Medulla oblongata (tissue), 1 donor: ENCODE results near the gene CNTN4.

ENCODE experiments used
- DNase-seq: peaks from one replicate; pipeline ENCODE4 v3.0.0-alpha.2; 2015; ENCODE audit errors: extremely low spot score

The CNTN4 gene

DNA sequence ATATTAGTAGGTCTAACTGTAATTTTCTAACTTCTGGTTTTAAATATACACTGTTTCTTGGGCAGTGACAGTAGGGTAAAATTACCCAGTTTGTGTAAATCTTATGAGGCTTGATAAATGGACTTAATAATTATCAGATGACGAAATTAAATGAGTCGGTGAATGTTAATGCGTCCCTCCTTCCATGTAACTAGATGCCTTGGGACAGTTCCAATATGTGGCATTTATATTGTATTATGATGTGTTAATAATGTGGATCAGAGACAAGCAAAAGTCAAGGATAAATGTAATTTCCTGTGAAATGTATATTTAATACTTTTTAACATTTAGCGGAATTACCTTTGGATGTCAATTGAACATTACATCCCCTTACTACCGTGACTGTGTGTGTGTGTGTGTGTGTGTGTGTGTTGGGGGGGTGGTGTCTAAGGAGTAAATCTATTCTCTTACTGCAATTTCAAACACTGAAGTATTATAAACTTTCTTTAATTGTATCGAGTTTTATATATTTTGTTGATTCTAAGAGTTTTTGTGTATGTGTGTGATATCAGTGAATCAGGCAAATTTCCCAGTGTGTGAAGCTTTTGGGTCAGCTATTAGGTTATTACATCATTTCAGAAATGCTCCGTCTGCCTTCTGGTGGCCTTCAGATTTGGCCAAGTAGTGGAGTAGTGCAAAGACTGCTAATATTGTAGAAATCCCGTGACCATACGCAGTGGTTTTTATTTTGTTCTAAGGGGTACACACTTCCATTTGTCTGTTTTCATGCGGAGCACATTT lies 50.1 kb downstream of the CNTN4 start:
- DNase-seq: no peak

- DNase-seq: no peak
Observed at GRCh38 chr3:2153053-2153452, 54.4 kb downstream of the CNTN4 start.

DNA sequence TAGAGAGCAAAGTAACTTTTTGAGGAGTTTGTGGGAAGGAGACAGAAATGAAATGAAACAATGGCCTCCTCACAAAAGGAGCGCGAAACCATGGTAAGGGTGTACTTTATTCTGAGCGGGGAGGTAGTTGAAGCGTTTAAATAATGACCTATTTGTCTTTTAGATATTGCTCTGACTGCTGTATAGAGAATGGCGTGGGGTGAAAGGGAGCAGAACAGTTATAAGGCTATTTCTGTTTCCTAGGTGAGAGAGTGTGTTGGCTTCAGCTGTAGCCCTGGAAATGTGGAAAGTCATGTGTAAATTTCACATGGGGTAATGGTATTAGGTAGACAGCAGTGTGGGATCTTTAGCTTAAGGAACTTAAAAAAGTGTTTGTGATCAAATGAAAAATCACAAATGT lies 54.9 kb downstream of the CNTN4 start:
- DNase-seq: no peak

GRCh38 chr3:2154621-2155020 lies 56.0 kb downstream of the CNTN4 start:
- DNase-seq: no peak

- no peak for DNase-seq
Observed at GRCh38 chr3:2156244-2156847, 57.7 kb downstream of the CNTN4 start.

DNA sequence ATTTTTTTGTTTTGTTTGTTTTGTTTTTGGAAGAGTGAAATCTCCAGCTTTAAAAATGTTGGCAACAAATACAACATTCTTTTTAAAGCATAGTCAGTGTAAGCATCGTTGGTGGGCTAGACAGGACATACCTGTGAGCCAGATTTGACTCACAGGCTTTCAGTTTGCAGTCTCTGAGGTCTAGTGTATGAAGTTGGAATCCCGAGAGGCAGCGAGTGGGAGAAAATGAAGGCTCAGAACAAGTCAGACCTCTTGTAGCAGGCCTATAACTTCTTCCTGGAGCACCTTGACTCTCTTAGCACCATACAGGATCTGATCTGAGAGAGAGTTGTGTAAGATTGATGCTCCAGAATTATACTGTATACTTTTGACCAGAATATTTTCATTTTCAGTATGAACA lies 60.2 kb downstream of the CNTN4 start:
- DNase-seq: no peak

DNA sequence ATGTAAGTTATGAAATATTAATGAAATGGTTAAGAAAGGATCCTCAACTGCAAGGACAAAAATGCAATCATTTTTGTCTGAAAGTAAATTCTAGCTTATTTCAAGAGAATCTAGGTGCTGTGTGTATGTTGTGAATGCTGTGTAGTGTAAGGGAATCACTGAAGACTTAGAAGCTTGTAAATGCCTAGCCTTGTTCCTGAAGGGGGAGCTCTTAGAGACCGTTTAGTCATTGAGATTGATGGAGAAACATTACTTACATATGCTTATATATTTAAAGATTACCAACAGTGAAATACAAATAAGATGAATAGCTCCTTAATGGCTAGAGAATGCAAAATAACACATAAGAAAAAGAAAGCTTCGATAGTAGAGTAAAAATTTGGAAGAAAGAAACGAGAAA lies 67.9 kb downstream of the CNTN4 start:
- DNase-seq: no peak

GRCh38 chr3:2172561-2173171 lies 74.0 kb downstream of the CNTN4 start:
- DNase-seq: no peak

DNA sequence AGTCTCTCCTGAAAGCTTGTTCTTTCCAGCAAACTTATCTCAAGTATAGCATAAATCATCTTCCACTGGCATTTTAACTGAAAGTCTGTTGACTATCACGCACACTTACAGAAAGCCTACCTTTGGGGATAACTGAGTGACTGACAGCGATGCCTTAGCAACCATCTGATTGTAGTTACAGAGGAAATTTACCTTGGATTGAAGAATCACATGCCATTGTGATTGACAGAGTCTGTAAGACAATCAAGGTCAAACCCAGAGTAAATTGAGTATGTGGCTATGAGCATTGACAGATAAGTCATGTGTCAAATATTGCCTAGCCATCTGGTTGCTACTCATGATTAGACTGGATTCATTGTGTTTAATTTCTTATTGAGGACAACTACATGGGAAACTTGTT lies 82.0 kb downstream of the CNTN4 start:
- DNase-seq: no peak

DNA sequence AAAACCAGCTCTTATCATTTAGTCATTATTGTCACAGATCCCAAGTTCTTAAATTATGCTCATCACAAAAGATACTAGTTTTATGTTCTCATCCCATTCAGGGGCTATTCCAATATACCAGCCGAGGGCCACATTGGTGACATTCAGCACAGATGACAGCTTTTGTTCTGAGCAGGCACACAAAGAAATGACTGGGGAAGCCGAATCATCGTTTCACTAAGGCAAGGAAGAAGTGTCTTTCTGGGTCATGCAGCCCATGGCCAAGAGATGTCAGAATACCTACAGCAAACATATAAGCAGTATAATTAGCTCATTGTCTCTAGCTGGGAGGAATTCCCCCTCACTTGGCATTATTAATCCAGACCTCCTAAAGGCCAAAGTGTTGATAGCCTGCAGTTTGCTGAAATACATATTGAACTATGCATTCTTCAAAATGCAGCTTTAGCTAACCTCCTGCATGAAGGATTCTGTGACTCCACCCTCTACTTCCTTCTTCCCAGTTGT lies 100.2 kb downstream of the CNTN4 start:
- DNase-seq: no peak

DNA sequence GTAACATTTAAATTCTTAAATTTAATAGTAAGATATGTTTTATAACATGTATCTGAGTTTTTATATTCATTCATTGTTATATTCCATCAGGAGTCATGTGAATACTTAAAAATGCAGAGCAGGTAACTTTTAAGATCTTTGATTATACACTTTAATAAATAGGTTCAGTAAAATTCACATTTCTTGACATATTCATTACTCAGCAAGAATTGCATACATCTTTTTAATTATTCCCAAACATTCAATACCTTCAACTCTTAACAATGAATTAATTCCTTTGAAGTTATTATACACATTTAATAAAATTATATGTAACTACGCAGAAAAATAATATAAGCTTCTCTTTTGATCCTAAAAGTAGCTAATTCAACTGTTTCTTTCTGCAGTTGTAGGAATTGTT lies 105.4 kb downstream of the CNTN4 start:
- no peak for DNase-seq

- DNase-seq: no peak
Observed at GRCh38 chr3:2205692-2206091, 107.0 kb downstream of the CNTN4 start.

DNA sequence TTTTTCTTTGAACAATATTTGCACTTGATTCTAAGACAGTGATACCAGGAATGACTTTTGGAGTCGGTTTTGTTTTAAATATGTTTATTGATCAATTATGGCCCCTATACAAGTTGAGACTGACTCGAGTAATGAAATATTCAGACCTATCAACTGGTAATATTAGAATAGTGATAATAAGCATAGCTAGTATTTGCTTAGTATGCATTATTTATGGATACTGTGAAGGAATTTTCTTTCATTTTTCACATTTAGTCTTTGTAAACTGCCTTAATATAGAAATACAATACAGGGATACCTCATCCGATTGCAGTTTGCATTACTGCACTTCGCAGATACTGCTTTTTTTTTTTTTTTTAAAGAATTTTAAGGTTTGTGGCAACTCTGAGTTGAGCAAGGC lies 107.9 kb downstream of the CNTN4 start:
- DNase-seq: no peak

DNA sequence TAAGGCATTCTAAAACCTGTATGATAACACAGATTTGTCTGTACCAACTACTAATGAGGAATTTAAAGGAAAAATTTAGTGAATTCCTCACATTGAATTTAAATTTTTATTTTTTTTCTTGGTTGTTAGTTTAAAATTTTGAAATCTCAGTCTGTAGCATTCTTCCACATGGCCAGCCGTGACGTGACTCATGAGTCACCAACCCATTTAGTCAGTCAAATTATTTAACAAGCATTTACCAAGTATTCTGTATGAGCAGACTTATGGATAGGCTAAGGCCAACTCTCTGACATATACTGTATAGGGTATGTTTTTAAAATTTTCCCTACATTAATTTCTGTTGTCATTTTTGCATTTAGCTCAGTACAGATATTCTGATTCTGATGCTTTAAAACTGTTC lies 112.9 kb downstream of the CNTN4 start:
- DNase-seq: no peak

GRCh38 chr3:2212206-2212605 lies 113.5 kb downstream of the CNTN4 start:
- DNase-seq: no peak

GRCh38 chr3:2218375-2218774 lies 119.7 kb downstream of the CNTN4 start:
- no peak for DNase-seq

- DNase-seq: no peak
Observed at GRCh38 chr3:2218816-2219215, 120.2 kb downstream of the CNTN4 start.

GRCh38 chr3:2236203-2236602 lies 137.5 kb downstream of the CNTN4 start:
- DNase-seq: no peak

DNA sequence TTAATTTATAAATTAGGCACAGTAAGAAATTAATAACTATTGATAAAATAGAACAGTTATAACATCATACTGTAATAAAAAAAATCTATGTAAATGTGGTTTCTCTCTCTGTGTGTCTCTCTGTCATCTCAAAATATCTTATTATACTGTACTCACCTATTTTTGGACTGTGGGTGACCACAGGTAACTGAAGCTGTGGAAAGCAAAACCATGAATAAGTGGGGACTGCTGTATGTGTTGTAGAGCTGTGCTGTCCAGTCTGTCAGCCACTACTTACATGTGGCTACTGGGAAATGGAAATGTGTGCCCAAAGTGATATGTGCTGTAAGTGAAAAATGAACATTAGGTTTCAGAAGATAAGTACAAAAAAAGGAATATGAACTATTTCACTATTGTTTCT lies 145.5 kb downstream of the CNTN4 start:
- DNase-seq: no peak

GRCh38 chr3:2246873-2247648 lies 148.4 kb downstream of the CNTN4 start:
- no peak for DNase-seq

DNA sequence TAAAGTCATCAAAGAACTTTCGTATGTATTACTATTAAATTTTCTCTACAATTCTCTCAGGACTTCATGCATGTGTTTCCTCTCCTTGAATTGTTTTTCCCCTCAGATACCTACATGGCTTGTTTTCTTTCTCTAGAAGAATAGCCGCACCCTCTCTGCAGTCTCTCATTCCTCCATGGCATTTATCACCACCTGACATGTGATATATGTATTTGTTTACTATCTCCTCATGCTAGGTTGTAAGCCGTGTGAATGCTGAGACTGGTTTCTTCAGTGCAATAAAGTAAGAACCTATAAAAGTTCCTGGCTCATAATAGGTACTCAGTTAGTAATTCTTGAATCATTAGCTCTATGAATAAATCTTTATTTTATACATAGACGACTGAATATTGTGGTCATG lies 149.2 kb downstream of the CNTN4 start:
- no peak for DNase-seq

DNA sequence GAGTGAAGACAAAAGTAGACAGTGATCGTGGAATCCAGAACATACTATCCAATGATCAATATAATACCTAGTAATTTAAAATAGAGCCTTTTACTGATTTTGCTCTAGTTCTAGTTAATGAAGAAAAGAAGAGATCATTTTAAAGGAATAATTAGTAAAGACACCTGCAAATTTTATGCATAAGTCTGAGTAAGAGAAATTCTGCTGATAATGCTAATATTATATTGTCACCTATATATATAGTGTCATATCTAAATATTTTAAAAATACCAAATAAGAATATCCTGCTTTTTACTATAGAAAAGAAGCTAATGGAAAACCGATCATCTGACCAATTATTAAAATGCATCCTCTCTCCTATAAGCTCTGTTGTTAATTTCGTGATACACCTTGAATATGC lies 152.1 kb downstream of the CNTN4 start:
- DNase-seq: no peak
